NK-92 (cell line): ENCODE results near the gene ZNF730.
"Not testable (repeated sequence)": the region's sequence is repeated elsewhere in the genome, so short reads cannot be mapped to it uniquely, and the experiment has no call there.

ENCODE experiments used
- DNase-seq: peaks from one replicate; lab custom pipeline; 2025; ENCODE audit not compliant: unreplicated experiment; lab: John Stamatoyannopoulos, UW

The ZNF730 gene

DNA sequence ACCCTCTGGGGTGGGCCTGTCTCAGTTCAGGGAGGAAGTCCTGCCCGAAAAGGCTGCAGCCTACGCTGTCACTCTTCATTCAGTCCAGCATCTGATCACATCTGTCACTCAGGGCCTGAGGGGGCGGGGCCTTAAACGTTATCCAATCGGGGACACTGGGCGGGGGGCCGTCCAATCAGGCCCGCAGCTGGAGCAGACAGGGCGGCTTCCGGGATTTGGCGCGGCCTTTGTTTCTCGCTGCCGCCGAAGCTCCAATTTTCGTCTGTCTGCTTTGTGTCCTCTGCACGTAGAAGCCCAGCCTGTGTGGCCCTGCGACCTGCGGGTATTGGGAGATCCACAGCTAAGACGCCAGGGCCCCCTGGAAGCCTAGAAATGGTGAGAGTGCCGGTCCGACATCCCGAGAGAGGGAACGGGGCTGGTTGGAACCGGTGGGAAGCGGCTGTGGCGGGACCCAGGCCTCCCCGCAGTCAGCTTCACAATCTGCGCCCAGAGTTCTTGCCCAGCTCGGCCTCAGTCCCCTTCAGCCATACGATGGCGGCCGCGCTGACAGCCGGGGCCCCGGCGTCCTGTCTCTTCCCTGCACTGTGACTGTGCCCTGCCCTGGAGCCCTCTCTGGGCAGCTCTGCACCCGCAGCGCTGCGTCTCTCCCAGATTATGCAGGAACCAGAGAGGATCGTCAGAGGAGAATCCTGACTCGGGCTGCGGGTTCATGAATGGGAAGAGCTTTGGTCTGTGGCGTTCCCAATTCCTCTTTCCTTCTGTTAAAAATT lies at the start of gene ZNF730:
ZNF730 (plus strand) TSS at position 224 of the 770 bp plus-strand sequence; CDS start at position 373, 149 bp downstream.
- no peak for DNase-seq

DNA sequence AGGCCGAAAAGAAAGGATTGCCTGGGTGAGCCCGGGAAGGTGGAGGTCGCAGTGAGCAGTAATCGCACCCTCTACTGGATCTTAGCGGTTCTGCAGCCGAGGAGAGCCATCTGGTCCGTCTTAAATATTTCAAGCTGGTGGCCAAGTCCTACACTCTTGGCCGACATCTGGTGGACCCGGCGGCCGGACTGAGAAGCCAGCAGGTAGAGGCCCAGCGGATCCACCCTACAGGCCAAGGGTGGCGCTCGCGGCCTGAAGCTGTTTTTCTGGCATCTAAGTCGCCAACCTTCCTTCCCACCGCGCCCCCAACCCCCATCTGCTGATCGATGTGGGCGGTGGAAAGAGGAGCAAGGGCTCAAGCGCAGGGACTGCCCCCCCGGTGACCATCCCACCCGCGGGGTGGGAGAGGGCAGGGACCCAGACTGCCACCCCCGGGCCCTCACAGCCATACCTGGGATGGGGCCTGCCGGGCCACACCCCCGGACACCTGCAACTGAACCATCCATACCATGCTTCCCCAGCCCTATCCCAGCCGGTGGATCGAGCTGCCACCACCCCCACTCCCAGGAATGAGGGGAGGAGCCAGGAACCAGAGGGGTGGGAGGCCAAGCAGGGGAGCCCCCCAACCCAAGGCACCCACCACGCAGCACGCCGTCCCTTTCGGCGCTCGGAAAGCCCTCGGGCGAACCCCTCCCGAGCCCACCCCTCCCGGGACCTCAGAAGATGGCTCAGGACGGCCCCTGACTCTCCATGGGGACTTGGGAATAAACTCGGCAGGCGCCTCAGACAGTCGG lies 46.3 kb upstream of the ZNF730 start:
- DNase-seq = no peak

DNA sequence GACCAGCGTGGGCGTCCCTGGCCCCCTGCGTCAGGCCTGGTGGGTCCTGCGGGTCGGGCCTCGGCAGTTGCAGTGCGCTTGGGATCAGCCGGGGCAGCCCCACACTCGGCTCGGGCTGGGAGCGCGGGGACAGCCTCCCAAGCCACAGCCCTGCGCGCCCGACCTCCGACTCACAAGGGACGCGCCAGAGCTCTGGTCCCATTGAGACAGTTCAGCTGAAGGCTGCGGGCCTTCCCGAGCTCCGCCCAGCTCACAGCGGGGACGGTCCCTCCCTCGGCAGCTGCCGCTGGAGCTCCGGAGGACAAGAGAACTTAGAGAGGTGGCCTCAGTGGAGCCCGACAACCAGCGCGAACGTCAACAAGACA lies 45.7 kb upstream of the ZNF730 start:
- DNase-seq = no peak

DNA sequence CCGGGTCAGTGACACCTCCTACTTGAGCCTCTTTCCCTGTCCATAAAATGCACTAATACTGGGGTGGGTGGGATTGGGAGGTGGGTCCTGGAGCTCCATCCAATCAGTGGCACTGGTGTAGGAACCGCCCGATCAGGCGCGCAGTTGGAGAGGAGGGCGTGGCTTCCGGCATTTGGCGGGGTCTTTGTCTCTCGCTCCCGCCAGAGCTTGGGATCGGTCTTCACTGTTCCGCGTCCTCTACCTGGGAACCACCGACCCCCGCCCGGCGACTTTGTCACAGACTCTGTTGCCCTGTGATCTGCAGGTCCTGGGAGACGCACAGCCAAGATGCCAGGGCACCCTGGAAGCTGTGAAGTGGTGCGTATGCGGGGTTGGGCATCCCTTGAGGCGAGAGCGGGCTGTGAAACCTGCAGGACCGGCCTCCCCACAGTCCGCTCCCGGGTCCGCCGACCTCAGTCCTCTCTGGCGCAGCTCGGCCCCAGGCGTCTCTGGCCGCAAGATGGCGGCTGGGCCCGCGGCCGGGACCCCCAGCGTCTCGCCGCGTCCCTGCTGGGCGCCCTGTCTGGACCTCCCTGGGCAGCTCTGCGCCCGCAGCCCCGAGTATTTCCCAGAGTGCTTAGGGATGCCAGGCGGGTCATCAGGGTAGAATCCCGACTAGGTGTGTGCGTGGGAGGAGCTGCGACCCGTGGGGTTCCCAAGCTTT lies 41.6 kb upstream of the ZNF730 start:
- DNase-seq = no peak

DNA sequence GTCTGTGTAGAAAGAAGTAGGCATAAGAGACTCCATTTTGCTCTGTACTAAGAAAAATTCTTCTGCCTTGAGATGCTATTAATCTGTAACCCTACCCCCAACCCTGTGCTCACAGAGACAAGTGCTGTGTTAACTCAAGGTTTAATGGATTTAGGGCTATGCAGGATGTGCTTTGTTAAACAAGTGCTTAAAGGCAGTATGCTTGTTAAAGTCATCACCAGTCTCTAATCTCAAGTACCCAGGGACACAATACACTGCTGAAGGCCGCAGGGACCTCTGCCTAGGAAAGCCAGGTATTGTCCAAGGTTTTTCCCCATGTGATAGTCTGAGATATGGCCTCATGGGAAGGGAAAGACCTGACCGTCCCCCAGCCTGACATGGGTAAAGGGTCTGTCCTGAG lies 39.0 kb upstream of the ZNF730 start:
- DNase-seq = not testable (repeated sequence)

GRCh38 chr19:23093832-23094231 lies 23.0 kb upstream of the ZNF730 start:
- DNase-seq = no peak

DNA sequence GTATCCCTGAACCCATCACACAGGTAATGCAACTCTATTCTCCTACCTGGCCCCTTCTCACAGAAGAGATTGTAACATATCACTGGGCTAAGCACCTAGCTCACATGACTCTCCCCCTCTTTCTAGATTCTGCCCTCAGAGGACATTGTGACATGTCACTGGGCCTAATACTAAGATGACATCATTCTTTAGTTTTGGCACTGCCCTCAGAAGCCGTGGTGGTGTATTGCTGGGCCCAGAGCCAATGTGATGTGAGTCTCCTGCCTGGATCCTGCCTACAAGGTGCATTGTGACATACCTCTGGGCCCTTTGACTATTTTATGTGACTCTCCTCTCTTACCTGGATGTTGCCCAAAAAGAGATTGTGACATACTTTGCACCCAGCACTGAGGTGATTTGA lies 21.4 kb upstream of the ZNF730 start:
- no peak for DNase-seq

DNA sequence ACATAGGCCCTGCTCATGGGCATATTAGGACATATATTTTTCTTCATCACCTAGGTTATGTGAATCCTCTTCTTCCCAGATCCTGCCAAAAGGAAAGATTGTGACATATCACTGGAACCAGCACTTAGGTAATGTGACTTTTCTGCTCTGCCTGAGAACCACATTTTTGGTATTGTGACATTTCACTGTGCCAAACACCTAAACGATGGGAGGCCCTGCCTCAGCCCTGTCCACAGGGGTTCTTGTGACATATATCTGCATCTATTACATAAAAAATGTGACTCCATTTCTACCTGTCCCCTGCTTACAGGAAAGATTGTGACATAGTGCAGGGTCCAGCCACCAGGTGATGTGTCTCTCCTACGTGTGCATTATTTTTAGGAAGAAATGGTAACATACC lies 18.5 kb upstream of the ZNF730 start:
- no peak for DNase-seq

DNA sequence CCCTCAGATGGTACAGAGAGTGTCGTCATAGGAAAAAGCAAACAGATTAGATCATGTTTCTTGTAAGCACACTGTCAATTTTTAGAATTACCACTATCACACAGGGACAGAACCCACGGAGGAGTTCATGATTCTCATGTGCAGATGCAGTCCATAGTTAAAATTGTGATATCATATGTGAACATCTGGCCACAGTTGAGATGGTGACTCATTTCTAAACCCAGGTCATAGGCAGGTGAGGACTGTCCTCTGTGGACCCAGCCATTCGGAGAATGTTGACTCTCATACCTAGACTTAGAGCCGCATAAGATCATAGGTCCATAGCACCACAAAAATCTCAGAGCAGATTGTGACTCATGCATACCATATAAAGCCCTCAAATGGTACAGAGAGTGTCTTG lies 17.8 kb upstream of the ZNF730 start:
- no peak for DNase-seq

GRCh38 chr19:23099966-23100365 lies 16.9 kb upstream of the ZNF730 start:
- no peak for DNase-seq

DNA sequence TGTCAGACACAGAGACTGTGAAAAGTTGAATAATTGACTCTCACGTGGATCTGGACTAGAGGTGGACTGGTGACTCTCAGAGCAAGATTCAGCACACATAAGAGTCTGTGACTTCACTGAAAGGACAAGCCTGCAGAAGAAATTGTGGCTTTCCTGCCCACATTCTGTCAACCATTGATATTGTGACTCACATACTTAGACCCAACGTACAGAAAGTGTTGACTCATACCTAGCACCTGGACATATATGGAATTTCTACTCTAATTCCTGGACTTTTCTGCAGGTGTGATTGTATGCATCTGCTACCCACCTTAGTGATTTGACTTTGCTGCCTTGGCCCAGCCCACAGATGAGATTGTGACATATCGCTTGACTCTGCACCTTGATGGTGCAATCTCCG lies 15.6 kb upstream of the ZNF730 start:
- DNase-seq = no peak

DNA sequence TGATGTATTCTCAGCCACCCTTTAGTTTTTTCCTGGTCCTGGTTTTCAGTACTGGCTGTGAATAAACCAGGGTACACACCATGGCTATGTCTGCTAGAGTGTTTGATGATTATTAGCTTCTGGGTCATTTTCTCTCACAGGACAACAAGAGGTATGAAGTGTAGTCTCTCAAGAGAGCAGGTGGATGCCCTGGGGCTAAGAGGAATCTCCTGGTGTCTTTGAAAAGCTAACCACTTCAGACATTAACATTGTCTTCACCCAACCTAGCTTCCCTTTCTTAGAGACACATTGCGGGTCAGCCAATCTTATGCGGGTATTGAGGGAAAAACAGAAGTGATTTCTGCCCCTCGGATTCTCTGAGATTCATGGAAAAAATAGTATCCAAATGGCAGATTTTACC lies 1.6 kb downstream of the ZNF730 start:
- DNase-seq = no peak

DNA sequence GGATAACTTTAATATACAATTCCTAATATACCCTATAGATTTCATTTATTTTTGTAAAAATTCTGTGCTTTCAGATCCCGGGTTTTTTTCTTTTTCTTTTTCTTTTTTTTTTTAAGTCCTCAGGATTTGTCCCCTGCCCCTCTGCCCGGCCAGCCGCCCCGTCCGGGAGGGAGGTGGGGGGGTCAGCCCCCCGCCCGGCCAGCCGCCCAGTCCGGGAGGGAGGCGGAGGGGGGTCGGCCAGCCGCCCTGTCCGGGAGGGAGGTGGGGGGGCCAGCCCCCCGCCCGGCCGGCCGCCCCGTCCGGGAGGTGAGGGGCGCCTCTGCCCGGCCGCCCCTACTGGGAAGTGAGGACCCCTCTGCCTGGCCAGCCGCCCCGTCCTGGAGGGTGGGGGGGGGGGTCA lies 17.4 kb downstream of the ZNF730 start:
- not testable (repeated sequence) for DNase-seq

DNA sequence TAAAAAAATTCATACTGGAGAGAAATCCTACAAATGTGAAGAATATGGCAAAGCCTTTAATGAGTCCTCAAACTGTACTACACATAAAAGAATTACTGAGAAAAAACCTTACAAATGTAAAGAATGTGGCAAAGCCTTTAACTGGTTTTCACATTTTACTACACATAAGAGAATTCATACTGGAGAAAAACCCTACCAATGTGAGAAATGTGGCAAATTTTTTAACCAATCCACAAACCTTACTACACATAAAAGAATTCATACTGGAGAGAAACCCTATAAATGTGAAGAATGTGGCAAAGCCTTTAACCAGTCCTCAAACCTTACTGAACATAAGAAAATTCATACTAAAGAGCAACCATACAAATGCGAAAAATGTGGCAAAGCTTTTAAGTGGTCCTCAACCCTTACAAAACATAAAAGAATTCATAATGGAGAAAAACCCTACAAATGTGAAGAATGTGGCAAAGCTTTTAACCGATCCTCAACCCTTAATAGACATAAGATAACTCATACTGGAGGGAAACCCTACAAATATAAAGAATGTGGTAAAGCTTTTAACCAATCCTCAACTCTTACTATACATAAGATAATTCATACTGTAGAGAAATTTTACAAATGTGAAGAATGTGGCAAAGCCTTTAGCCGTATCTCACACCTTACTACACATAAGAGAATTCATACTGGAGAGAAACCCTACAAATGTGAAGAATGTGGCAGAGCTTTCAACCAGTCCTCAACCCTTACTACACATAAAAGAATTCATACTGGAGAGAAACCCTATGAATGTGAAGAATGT lies 29.0 kb downstream of the ZNF730 start:
- DNase-seq = no peak

GRCh38 chr19:23160766-23161165 lies 43.9 kb downstream of the ZNF730 start:
- no peak for DNase-seq

DNA sequence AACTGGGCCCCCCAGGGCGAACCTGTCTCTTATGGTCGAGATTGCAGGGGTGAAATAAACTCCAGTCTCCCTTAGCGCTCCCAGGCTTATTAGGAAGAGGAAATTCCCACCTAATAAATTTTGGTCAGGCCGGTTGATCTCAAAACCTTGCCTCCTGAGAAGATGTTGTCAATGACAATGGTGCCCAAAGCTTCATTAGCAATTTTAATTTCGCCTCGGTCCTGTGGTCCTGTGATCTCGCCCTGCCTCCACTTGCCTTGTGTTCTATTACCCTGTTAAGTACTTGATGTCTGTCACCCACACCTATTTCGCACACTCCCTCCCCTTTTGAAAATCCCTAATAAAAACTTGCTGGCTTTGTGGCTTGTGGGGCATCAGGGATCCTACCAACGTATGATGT lies 51.5 kb downstream of the ZNF730 start:
- DNase-seq = not testable (repeated sequence)

GRCh38 chr19:23183251-23183650 lies 66.4 kb downstream of the ZNF730 start:
- no peak for DNase-seq

GRCh38 chr19:23190341-23190740 lies 73.5 kb downstream of the ZNF730 start:
- no peak for DNase-seq
